Lung (tissue), 12 donors: ENCODE data around the gene ARHGDIA. TPM values are rescaled to one million over a fixed set of nuclear protein-coding genes. Genes with fewer than 3 reads are reported as not detected.

ENCODE experiments used
- ATAC-seq: fragments of 200-7000 bp; cut with Tn5 transposase; one replicate; pipeline ENCODE4 v1.9.1; 2020; ENCODE audit warnings: moderate number of reproducible peaks; ENCODE audit not compliant: insufficient read depth, low FRiP score
- DNase-seq, 3 donors: peaks; one replicate each; pipeline ENCODE4 v3.0.0-alpha.2; 2013 to 2017
- H3K27ac ChIP-seq, 2 donors: one replicate each; pipeline ENCODE4 v1.5.1; 2013; ENCODE audit warnings: mild to moderate bottlenecking in 2 of 2, moderate library complexity in 2 of 2, control low read depth in 1 of 2, inconsistent platforms in 1 of 2, low read depth in 1 of 2, low read length in 1 of 2
- H3K27me3 ChIP-seq, 3 donors: one replicate each; pipeline ENCODE4 v1.5.1; 2013; ENCODE audit warnings: low read length in 2 of 3; ENCODE audit not compliant: control insufficient read depth in 3 of 3, insufficient read depth in 3 of 3
- H3K36me3 ChIP-seq, 4 donors: one replicate each; pipeline ENCODE4 v1.5.1; 2013; ENCODE audit warnings: low read length in 4 of 4, mild to moderate bottlenecking in 1 of 4, moderate library complexity in 1 of 4; ENCODE audit not compliant: control insufficient read depth in 4 of 4, insufficient read depth in 4 of 4
- H3K4me1 ChIP-seq, 5 donors: one replicate each; pipeline ENCODE4 v1.5.1; 2013; ENCODE audit warnings: low read length in 5 of 5, mild to moderate bottlenecking in 2 of 5, moderate library complexity in 1 of 5; ENCODE audit not compliant: control insufficient read depth in 5 of 5, insufficient read depth in 5 of 5
- H3K4me3 ChIP-seq: one replicate; pipeline ENCODE4 v1.5.1; 2013; ENCODE audit warnings: mild to moderate bottlenecking, control low read depth, moderate library complexity
- H3K9ac ChIP-seq, 2 donors: one replicate each; pipeline ENCODE4 v1.5.1; 2013; ENCODE audit warnings: low read length in 2 of 2, control low read depth in 1 of 2; ENCODE audit not compliant: insufficient read depth in 1 of 2
- H3K9me3 ChIP-seq, 4 donors: one replicate each; pipeline ENCODE4 v1.5.1; 2013; ENCODE audit warnings: low read length in 3 of 4, mild to moderate bottlenecking in 1 of 4, moderate library complexity in 1 of 4; ENCODE audit not compliant: control insufficient read depth in 4 of 4, insufficient read depth in 3 of 4
- CTCF ChIP-seq: IDR thresholded peaks from 2 replicates; pipeline ENCODE4 v1.5.1; 2012; ENCODE audit warnings: mild to moderate bottlenecking; ENCODE audit errors: control extremely low read depth, extremely low read depth
- WGBS, 2 donors: extraction: QIAGEN DNeasy Blood & Tissue Kit; methylation state at CpG; one replicate each; pipeline ENCODE4 v1.1.7; 2013; 5-methylcytosine and 5-hydroxymethylcytosine counted together
- polyA plus RNA-seq, 2 donors: library from polyadenylated mRNA; stranded (reverse); fragments of 200-250 nt; gene quantifications; one replicate each; pipeline ENCODE4 v1.2.1, GENCODE V29; 2013
- total RNA-seq, 2 donors: library from RNA; depleted of rRNA in 1 of 2; stranded (reverse); fragments of >200 nt in 1 of 2; gene quantifications; one replicate each; pipeline ENCODE4 v1.2.1, GENCODE V29; 2014 to 2021
- donor health status: control.
- donor health status: control.
- donor health status: Bipolar disorder and iron deficiency.
- donor health status: healthy.
- donor health status: DM: yes; HTN: yes; CAD: no.

ARHGDIA gene
- total and polyA plus RNA-seq, 4 donors = 118 to 558 (median 396) TPM

- Histone ChIP-seq H3K36me3 (peaks cover 0 to 18% (median 5%) of the 10 kb centered on the region in 4 donors), H3K9me3 (no peaks in the 10 kb centered on the region), H3K4me1 (peaks cover 0 to 11% (median 0%) of the 10 kb centered on the region in 5 donors), H3K27ac (no peak overlapping the region), H3K9ac (no peak overlapping the region), H3K27me3 (no peaks in the 10 kb centered on the region), H3K4me3 (no peak overlapping the region)
- ATAC-seq (no peak), DNase-seq (no peak)
- TF ChIP-seq CTCF = no peak
- 81 to 85% methylated on average over 10 to 11 of the region's 11 CpGs for WGBS, 2 donors
Measured at GRCh38 chr17:81825841-81826466, 45.2 kb downstream of the ARHGDIA start.

DNA sequence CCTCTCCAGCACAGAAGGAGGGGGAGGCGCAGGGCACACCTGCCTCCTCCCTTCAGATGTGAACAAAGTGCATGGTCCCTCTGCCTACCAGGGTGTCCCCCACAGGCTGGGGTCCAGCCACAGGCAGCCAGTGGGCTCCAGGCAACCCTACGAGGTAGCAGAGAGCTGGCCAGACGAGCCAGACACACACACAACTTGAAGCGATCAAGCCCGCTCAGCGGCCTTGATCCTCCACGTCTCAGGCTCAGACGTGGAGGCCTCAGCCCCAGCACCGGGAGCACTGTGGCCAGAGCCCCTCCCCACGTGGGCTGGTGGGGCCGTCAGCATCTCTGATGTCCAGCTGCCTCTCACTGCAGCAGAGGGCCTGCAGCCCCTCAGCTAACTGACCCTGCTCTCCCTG, 46.5 kb downstream of the ARHGDIA start:
- H3K36me3 ChIP-seq = peaks cover 0 to 18% (median 3%) of the 10 kb centered on the region in 4 donors
- ATAC-seq = no peak
- DNase-seq = no peak
- peaks cover 0 to 9% (median 0%) of the 10 kb centered on the region in 5 donors for H3K4me1 ChIP-seq
- no peak overlapping the region for H3K9ac ChIP-seq
- H3K9me3 ChIP-seq = no peaks in the 10 kb centered on the region
- H3K27me3 ChIP-seq = no peaks in the 10 kb centered on the region
- no peak for TF ChIP-seq CTCF
- H3K27ac ChIP-seq = no peak overlapping the region
- H3K4me3 ChIP-seq = no peak overlapping the region
- WGBS, 2 donors = 92 to 96% methylated on average over 11 of the region's 11 CpGs

DNA sequence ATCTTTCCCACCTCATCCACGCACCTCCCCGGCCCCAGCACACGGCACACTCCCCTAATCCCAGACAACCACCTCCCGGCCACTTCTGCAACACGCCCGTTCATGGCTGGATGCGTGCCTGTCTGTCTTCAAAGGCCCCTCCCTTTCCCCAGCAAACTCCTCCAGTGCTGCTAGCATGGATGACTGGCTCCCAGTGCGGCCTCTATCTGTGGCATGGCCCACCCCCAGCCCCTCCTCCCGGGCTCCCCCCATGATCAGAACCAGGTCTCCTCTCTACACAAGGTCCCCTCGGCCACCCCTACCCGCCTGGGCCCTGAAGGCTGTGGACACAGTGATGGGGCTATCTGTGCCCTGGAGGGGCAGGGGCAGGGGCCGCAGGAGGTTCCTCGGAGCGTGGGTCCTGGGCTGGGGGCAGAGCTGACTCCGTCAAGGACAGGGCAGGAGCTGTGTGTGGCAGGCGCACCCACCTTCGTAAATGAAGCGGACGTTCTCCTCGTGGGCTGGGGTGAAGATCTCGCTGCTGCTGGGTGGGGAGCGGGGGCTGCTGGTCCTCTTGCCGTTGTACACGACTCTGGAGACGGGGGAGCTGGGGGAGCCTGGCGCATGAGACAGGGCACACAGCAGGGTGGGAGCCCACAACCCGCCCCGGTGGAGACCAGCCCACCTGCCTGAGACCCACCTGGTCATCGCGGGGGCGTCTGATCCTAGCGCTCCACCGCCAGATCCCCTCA, 47.2 kb downstream of the ARHGDIA start:
- H3K9me3 ChIP-seq = peaks cover 0 to 2% (median 0%) of the 10 kb centered on the region in 4 donors
- no peaks in the 10 kb centered on the region for H3K27me3 ChIP-seq
- peaks cover 0 to 9% (median 0%) of the 10 kb centered on the region in 5 donors for H3K4me1 ChIP-seq
- ATAC-seq = no peak
- TF ChIP-seq CTCF = no peak
- H3K9ac ChIP-seq = no peak overlapping the region
- H3K27ac ChIP-seq = no peak overlapping the region
- 94% methylated on average over 33 of the region's 33 CpGs for WGBS, 2 donors
- H3K36me3 ChIP-seq = peaks cover 0 to 18% (median 3%) of the 10 kb centered on the region in 4 donors
- DNase-seq = no peak
- no peak overlapping the region for H3K4me3 ChIP-seq
